HG02973 (cell line): ENCODE measurements around the gene COL16A1.
"Not testable (repeated sequence)": the region's sequence is repeated elsewhere in the genome, so short reads cannot be mapped to it uniquely, and the experiment has no call there.

ENCODE experiments used
- ATAC-seq: cut with Tn5 transposase; IDR thresholded peaks from one replicate; pipeline ENCODE4 v1.9.1; 2021; ENCODE audit warnings: moderate library complexity; ENCODE audit not compliant: unreplicated experiment

Gene COL16A1

GRCh38 chr1:31707059-31707600 lies 3.3 kb upstream of the COL16A1 start:
- not testable (repeated sequence) for ATAC-seq

- no peak for ATAC-seq
Observed at GRCh38 chr1:31706384-31707058, 2.7 kb upstream of the COL16A1 start.

- no peak for ATAC-seq
Observed at GRCh38 chr1:31705080-31705866, 1.5 kb upstream of the COL16A1 start.

- no peak for ATAC-seq
Observed at GRCh38 chr1:31704271-31705079, 658 bp upstream of the COL16A1 start.

- ATAC-seq = no peak
Observed at GRCh38 chr1:31702836-31703404, 897 bp downstream of the COL16A1 start.

- no peak for ATAC-seq
Observed at GRCh38 chr1:31701091-31701736, 2.6 kb downstream of the COL16A1 start.

GRCh38 chr1:31700468-31701090 lies 3.2 kb downstream of the COL16A1 start:
- ATAC-seq = no peak

DNA sequence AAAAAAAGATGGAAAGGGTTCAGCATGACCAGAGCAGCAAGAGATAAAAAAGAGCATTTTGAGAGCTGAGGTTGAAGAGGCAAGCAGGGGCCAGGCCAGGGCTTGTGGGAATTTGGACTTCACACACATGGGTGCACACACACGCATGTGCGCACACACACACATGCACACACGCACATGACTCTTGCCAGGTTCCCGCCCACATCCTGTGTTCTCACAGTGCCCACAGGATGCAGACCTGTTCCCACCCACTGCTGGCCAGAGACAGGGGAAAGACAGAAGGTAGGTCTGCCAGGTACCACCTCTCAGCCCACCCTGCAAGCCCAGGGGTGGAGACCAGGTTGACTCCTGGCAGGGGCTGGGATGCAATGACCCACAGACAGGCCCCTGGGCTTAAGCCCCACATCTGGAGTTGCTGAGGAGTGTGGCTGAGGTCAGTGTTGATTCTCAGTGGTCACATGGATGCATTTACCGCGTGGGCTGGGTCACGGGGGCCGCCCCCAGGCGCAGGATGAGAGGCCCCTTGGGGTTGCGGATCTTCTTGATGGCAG lies 4.4 kb downstream of the COL16A1 start:
- no peak for ATAC-seq

- ATAC-seq = no peak
Observed at GRCh38 chr1:31697369-31697984, 6.3 kb downstream of the COL16A1 start.

DNA sequence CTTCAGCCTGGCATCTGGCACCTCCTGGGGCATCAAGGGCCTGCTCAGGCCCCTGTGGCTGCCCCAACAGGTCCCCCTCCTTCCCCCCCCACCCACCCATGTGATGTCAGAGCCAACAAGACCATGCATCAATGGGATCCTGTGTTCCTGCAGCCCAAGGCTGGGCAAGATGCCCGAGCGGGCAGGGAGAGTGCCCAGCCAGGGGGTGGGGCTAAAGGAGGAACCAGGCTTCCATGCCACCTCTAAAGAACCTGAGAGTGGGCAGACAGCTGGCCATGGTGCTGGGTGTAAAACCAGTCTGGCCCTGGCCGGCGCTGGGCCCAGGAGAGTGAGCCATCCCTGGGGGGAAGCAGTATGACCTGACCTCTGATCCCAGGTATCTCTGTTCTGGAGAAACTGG lies 7.6 kb downstream of the COL16A1 start:
- no peak for ATAC-seq

- ATAC-seq = no peak
Observed at GRCh38 chr1:31695327-31695726, 8.5 kb downstream of the COL16A1 start.

- no peak for ATAC-seq
Observed at GRCh38 chr1:31694964-31695313, 8.9 kb downstream of the COL16A1 start.

- ATAC-seq = no peak
Observed at GRCh38 chr1:31694069-31694963, 9.5 kb downstream of the COL16A1 start.

- no peak for ATAC-seq
Observed at GRCh38 chr1:31693231-31693630, 10.6 kb downstream of the COL16A1 start.

GRCh38 chr1:31691951-31692350 lies 11.9 kb downstream of the COL16A1 start:
- ATAC-seq = no peak

DNA sequence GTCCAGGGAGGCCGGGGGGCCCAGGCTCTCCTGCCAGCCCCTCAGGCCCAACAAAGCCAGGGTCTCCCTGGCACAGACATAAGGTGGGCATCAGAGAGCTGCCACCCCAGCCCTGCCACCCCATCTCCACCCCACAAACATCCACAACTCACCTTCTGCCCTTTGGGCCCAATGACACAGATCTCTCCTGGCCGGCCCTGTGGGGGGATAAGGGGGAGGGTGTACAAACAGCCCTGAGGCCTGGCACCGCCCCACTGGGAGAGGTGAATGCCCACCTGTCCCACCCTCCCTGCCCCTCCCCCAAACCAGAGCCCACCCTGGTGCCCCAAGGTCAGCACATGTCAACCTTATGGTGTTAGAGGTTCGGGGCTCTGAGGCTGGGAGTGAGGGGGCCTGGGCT lies 12.4 kb downstream of the COL16A1 start:
- no peak for ATAC-seq

DNA sequence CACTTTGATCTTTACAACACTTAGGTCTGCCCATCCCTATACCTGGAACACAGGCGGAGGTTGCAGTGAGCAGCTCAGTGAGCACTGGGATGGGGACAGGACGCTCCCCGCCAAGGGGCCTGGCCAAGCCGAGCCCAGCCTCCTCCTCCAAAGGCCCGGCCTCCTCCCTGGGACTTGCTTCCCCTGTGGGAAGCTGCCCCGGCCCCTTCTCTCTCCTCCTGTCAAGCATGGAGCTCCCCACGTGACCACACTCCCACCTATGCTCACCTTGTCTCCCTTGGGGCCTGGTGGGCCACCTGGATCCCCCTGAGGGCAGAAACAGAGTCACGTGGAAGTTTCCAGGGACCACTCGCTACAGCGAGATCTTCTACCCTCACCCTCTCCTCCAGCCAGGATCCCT lies 12.9 kb downstream of the COL16A1 start:
- ATAC-seq = no peak

- no peak for ATAC-seq
Observed at GRCh38 chr1:31689854-31690253, 14.0 kb downstream of the COL16A1 start.
